Immature natural killer cell (primary cell): Measurements from ENCODE around the gene DTYMK. TPM values are rescaled to one million over a fixed set of nuclear protein-coding genes. Genes with fewer than 3 reads are reported as not detected.

Source experiments
- DNase-seq, 3 donors: peaks; one replicate each; pipeline ENCODE4 v3.0.0; 2022; ENCODE audit warnings: mixed read lengths in 1 of 3
- H3K27ac Mint-ChIP-seq, 6 donors: one replicate each; pipeline ENCODE4 v1.8.0; 2020; ENCODE audit warnings: mixed read lengths in 6 of 6, mild to moderate bottlenecking in 5 of 6, inconsistent platforms in 4 of 6, moderate library complexity in 3 of 6
- H3K27me3 Mint-ChIP-seq, 3 donors: one replicate each; pipeline ENCODE4 v1.8.0; 2020 to 2021; ENCODE audit warnings: low read depth in 3 of 3, mild to moderate bottlenecking in 3 of 3, mixed read lengths in 3 of 3, moderate library complexity in 3 of 3, inconsistent platforms in 1 of 3
- H3K36me3 Mint-ChIP-seq, 3 donors: one replicate each; pipeline ENCODE4 v1.8.0; 2020; ENCODE audit warnings: mixed read lengths in 3 of 3, inconsistent platforms in 2 of 3, mild to moderate bottlenecking in 2 of 3
- H3K4me1 Mint-ChIP-seq, 2 donors: one replicate each; pipeline ENCODE4 v1.8.0; 2020; ENCODE audit warnings: inconsistent platforms in 2 of 2, mild to moderate bottlenecking in 2 of 2, mixed read lengths in 2 of 2, moderate library complexity in 1 of 2
- H3K4me3 Mint-ChIP-seq, 5 donors: one replicate each; pipeline ENCODE4 v1.8.0; 2020; ENCODE audit warnings: mild to moderate bottlenecking in 5 of 5, mixed read lengths in 5 of 5, inconsistent platforms in 3 of 5, moderate library complexity in 3 of 5
- H3K9me3 Mint-ChIP-seq, 6 donors: one replicate each; pipeline ENCODE4 v1.8.0; 2020; ENCODE audit warnings: mild to moderate bottlenecking in 6 of 6, mixed read lengths in 6 of 6, inconsistent platforms in 4 of 6, moderate library complexity in 3 of 6
- polyA plus RNA-seq, 3 donors: library from polyadenylated mRNA; unstranded; fragments of 300-500 nt; fragmentation: Illumina TruSeq; gene quantifications; one replicate each; pipeline ENCODE4 v1.2.3, GENCODE V29; 2021

Gene DTYMK
- polyA plus RNA-seq, 3 donors from 2014 or later = 43.8 to 60.3 (median 51.0) TPM

- DNase-seq = peak in 1 of 3 donors; percentile 25
- Mint-ChIP-seq H3K27ac (no peak overlapping the region), H3K4me1 (peaks cover 0 to 1% of the 10 kb centered on the region in 2 donors), H3K4me3 (no peak overlapping the region), H3K36me3 (peaks cover 15 to 36% (median 22%) of the 10 kb centered on the region in 3 donors), H3K9me3 (no peaks in the 10 kb centered on the region), H3K27me3 (peaks cover 2 to 5% (median 2%) of the 10 kb centered on the region in 3 donors)
Observed at GRCh38 chr2:241659150-241659739, 27.4 kb downstream of the DTYMK start.

GRCh38 chr2:241658296-241658695, 28.3 kb downstream of the DTYMK start:
- Mint-ChIP-seq H3K4me3 (no peak overlapping the region), H3K9me3 (no peaks in the 10 kb centered on the region), H3K4me1 (peaks cover 0 to 1% of the 10 kb centered on the region in 2 donors), H3K36me3 (peaks cover 15 to 36% (median 22%) of the 10 kb centered on the region in 3 donors), H3K27ac (no peak overlapping the region), H3K27me3 (peaks cover 2 to 5% (median 2%) of the 10 kb centered on the region in 3 donors)
- DNase-seq = no peak

- H3K27ac Mint-ChIP-seq = peak overlapping the region in 3 of 6 donors; percentile 53 to 76 (median 64)
- peaks cover 0 to 1% of the 10 kb centered on the region in 2 donors for H3K4me1 Mint-ChIP-seq
- peaks cover 19 to 36% (median 22%) of the 10 kb centered on the region in 3 donors for H3K36me3 Mint-ChIP-seq
- H3K4me3 Mint-ChIP-seq = peak overlapping the region in 1 of 5 donors; percentile 6
- DNase-seq = no peak
- H3K27me3 Mint-ChIP-seq = peaks cover 2 to 5% (median 2%) of the 10 kb centered on the region in 3 donors
- H3K9me3 Mint-ChIP-seq = no peaks in the 10 kb centered on the region
Observed at GRCh38 chr2:241657786-241658254, 28.8 kb downstream of the DTYMK start.

- Mint-ChIP-seq H3K9me3 (no peaks in the 10 kb centered on the region), H3K4me1 (peaks cover 1 to 4% of the 10 kb centered on the region in 2 donors), H3K4me3 (no peak overlapping the region), H3K36me3 (peaks cover 16 to 46% (median 22%) of the 10 kb centered on the region in 3 donors), H3K27me3 (peaks cover 2 to 3% (median 2%) of the 10 kb centered on the region in 3 donors), H3K27ac (no peak overlapping the region)
- DNase-seq = no peak
Observed at GRCh38 chr2:241656190-241656741, 30.3 kb downstream of the DTYMK start.

GRCh38 chr2:241655516-241656189, 31.0 kb downstream of the DTYMK start:
- H3K4me3 Mint-ChIP-seq = no peak overlapping the region
- no peak overlapping the region for H3K27ac Mint-ChIP-seq
- no peaks in the 10 kb centered on the region for H3K9me3 Mint-ChIP-seq
- H3K4me1 Mint-ChIP-seq = peaks cover 3 to 10% of the 10 kb centered on the region in 2 donors
- DNase-seq = no peak
- peaks cover 1 to 3% (median 2%) of the 10 kb centered on the region in 3 donors for H3K27me3 Mint-ChIP-seq
- peaks cover 15 to 51% (median 25%) of the 10 kb centered on the region in 3 donors for H3K36me3 Mint-ChIP-seq

- H3K4me1 Mint-ChIP-seq = peaks cover 4 to 12% of the 10 kb centered on the region in 2 donors
- no peak overlapping the region for H3K27ac Mint-ChIP-seq
- no peaks in the 10 kb centered on the region for H3K9me3 Mint-ChIP-seq
- DNase-seq = no peak
- peaks cover 7 to 45% (median 18%) of the 10 kb centered on the region in 3 donors for H3K36me3 Mint-ChIP-seq
- H3K4me3 Mint-ChIP-seq = no peak overlapping the region
- peaks cover 0 to 3% (median 0%) of the 10 kb centered on the region in 3 donors for H3K27me3 Mint-ChIP-seq
Observed at GRCh38 chr2:241654551-241654950, 32.1 kb downstream of the DTYMK start.

- H3K27ac Mint-ChIP-seq = no peak overlapping the region
- H3K4me3 Mint-ChIP-seq = no peak overlapping the region
- H3K27me3 Mint-ChIP-seq = peaks cover 0 to 3% (median 0%) of the 10 kb centered on the region in 3 donors
Observed at GRCh38 chr2:241653210-241653750, 33.3 kb downstream of the DTYMK start.

GRCh38 chr2:241652722-241653121, 33.9 kb downstream of the DTYMK start:
- no peak for DNase-seq
- Mint-ChIP-seq H3K27ac (no peak overlapping the region), H3K4me1 (peaks cover 8 to 27% of the 10 kb centered on the region in 2 donors), H3K4me3 (no peak overlapping the region), H3K9me3 (no peaks in the 10 kb centered on the region), H3K27me3 (peaks cover 0 to 3% (median 0%) of the 10 kb centered on the region in 3 donors), H3K36me3 (peaks cover 4 to 37% (median 10%) of the 10 kb centered on the region in 3 donors)

More at GRCh38 chr2:241653210-241653750, 33.3 kb downstream of the DTYMK start:
- DNase-seq = no peak
- Mint-ChIP-seq H3K36me3 (peaks cover 4 to 39% (median 10%) of the 10 kb centered on the region in 3 donors), H3K9me3 (no peaks in the 10 kb centered on the region), H3K4me1 (peaks cover 7 to 24% of the 10 kb centered on the region in 2 donors)

GRCh38 chr2:241652142-241652541, 34.5 kb downstream of the DTYMK start:
- H3K27ac Mint-ChIP-seq = no peak overlapping the region
- peaks cover 8 to 27% of the 10 kb centered on the region in 2 donors for H3K4me1 Mint-ChIP-seq
- H3K36me3 Mint-ChIP-seq = peaks cover 4 to 33% (median 10%) of the 10 kb centered on the region in 3 donors
- H3K4me3 Mint-ChIP-seq = no peak overlapping the region
- H3K9me3 Mint-ChIP-seq = no peaks in the 10 kb centered on the region
- DNase-seq = no peak
- H3K27me3 Mint-ChIP-seq = peaks cover 0 to 3% (median 0%) of the 10 kb centered on the region in 3 donors

- Mint-ChIP-seq H3K27ac (no peak overlapping the region), H3K4me3 (no peak overlapping the region), H3K9me3 (no peaks in the 10 kb centered on the region), H3K4me1 (peaks cover 12 to 35% of the 10 kb centered on the region in 2 donors), H3K36me3 (peaks cover 3 to 20% (median 4%) of the 10 kb centered on the region in 3 donors), H3K27me3 (peaks cover 0 to 3% (median 0%) of the 10 kb centered on the region in 3 donors)
- no peak for DNase-seq
Observed at GRCh38 chr2:241649927-241650326, 36.7 kb downstream of the DTYMK start.

- DNase-seq = no peak
- Mint-ChIP-seq H3K36me3 (peaks cover 3 to 17% (median 4%) of the 10 kb centered on the region in 3 donors), H3K27me3 (no peaks in the 10 kb centered on the region), H3K4me3 (no peak overlapping the region), H3K9me3 (no peaks in the 10 kb centered on the region), H3K27ac (no peak overlapping the region), H3K4me1 (peaks cover 13 to 35% of the 10 kb centered on the region in 2 donors)
Observed at GRCh38 chr2:241649404-241649803, 37.2 kb downstream of the DTYMK start.

GRCh38 chr2:241648453-241648852, 38.2 kb downstream of the DTYMK start:
- no peak for DNase-seq
- H3K9me3 Mint-ChIP-seq = no peaks in the 10 kb centered on the region
- peaks cover 3 to 17% (median 4%) of the 10 kb centered on the region in 3 donors for H3K36me3 Mint-ChIP-seq
- no peak overlapping the region for H3K4me3 Mint-ChIP-seq
- H3K4me1 Mint-ChIP-seq = peaks cover 13 to 35% of the 10 kb centered on the region in 2 donors
- no peaks in the 10 kb centered on the region for H3K27me3 Mint-ChIP-seq
- no peak overlapping the region for H3K27ac Mint-ChIP-seq

- H3K27me3 Mint-ChIP-seq = peaks cover 0 to 2% (median 2%) of the 10 kb centered on the region in 3 donors
- H3K4me1 Mint-ChIP-seq = peaks cover 25 to 45% of the 10 kb centered on the region in 2 donors
- no peak overlapping the region for H3K27ac Mint-ChIP-seq
- no peaks in the 10 kb centered on the region for H3K9me3 Mint-ChIP-seq
- H3K36me3 Mint-ChIP-seq = peaks cover 0 to 4% (median 2%) of the 10 kb centered on the region in 3 donors
- no peak overlapping the region for H3K4me3 Mint-ChIP-seq
- DNase-seq = no peak
Observed at GRCh38 chr2:241645915-241646645, 40.5 kb downstream of the DTYMK start.
